COLO668 (cell line): ENCODE data around the gene GRAMD1B.
"Not testable (repeated sequence)": the region's sequence is repeated elsewhere in the genome, so short reads cannot be mapped to it uniquely, and the experiment has no call there.

ENCODE experiments used
- DNase-seq: peaks from one replicate; lab custom pipeline; 2025; ENCODE audit not compliant: unreplicated experiment; lab: John Stamatoyannopoulos, UW

GRAMD1B gene

DNA sequence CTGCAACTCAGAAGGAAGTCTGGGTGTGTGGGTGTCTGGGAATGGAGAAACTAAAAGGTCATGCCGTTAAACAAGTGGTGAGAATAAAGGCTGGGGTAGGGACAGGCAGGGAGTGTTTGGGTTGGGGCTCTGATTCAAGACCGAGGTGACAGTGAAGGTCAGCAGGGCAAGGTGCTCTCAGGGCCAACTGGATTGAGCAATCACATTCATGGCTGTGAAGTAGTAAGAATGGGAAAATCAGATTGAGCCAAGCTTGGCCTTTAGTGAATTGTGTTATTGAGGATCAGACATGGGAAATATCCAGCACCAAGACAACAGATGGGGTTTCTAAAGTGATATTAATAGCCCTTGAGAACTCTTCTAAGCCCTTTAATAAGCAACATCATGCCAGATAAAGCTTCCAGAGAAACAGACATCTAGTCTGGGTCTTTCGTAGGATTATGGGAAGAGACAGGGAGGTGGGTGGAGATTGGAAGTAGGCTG, 200.1 kb downstream of the GRAMD1B start:
- no peak for DNase-seq

DNA sequence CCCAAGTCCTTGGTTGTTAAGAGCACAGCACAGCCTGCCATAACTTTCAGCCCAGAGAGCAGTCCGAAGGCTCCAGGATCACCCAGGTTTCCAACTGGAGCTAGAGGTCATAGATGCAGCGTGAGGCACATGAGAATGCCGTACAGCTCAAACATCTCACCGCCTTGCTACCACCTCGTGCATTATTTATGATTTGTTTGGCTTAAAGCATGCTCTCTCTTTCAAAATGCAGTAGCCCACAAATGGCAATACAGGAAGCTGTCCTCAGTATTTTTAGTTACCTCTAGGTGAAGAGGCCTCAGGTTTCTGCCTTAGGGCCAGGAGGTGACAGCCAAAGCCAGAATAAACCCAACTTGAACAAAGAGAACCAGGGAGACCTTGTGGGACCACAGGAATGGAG, 210.0 kb downstream of the GRAMD1B start:
- DNase-seq, result peak; percentile 30

- DNase-seq, result peak; percentile 26
Observed at GRCh38 chr11:123640677-123641494, 210.8 kb downstream of the GRAMD1B start.

DNA sequence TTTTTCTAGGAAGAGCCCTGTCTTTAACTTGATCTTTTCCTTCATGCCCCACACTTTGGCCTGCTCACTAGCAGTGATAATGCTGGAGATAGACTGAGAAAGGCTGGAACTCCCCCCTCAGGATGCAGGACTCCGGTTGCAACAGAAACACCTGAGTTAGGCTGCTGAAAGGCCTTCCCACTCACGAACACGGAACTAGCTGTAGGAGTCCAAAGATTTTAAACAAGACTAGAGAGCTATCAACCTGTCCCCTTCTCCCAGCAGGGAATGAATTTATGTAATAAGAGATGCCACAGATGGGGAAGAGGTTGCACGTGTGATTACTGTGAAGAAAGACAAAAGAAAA, 211.4 kb downstream of the GRAMD1B start:
- no peak for DNase-seq

- no peak for DNase-seq
Observed at GRCh38 chr11:123642435-123642834, 212.4 kb downstream of the GRAMD1B start.

GRCh38 chr11:123645286-123645975, 215.4 kb downstream of the GRAMD1B start:
- DNase-seq, result no peak

GRCh38 chr11:123650901-123651300, 220.8 kb downstream of the GRAMD1B start:
- DNase-seq, result no peak

- no peak for DNase-seq
Observed at GRCh38 chr11:123652599-123652998, 222.5 kb downstream of the GRAMD1B start.

DNA sequence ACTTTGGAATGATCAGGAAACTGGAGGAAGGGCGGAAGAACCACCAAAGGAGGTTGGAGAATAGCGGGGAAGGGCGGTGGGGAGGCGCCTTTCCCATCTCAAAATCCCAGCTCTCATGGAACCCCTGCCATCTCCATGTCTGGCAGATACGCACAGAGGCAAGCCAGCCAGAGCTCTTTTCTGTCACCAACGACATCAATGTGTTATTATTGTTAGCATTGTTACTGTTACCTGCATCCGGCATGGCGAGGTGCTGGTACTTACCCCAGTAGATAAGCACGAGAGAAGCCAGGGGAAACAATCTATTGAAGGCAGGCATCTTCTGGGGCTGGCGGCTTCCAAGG, 223.4 kb downstream of the GRAMD1B start:
- DNase-seq, result no peak

DNA sequence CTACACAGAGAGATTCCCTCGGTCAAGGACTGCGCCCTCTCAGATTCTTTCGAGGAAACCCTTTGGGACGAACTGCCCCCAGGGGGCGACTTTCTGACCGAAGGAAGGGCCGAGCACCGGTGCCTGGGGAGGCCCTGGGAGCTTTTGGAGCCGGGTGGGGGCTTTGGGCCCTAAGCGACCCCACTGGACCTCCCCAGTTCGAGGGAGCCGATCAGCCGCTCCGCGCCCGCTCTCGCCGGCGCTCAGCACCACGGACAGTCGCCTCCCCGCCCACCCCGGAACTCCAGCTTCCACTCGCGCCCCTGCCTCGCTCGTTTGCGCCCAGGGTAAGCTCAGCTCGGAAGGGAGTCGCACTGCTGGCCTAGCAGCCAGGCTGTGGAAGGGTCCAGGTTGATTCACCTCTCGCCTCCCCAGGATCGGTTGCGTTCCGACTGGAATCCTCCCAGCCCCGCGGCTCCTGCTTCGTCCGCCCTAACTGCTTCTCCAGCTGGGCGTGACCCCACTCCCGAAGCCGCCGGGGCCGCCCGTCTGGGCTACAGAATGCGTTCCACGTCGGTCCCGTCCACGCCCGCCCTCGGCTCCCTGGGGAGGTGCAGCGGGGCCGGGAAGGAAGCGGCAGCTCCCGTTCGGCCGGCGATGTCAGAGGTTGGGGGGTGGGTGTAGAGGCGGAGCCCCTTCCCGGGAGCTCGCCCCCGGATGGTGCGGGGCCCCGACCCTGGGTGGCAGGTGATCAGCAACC, 223.9 kb downstream of the GRAMD1B start:
- DNase-seq, result peak; percentile 80

DNA sequence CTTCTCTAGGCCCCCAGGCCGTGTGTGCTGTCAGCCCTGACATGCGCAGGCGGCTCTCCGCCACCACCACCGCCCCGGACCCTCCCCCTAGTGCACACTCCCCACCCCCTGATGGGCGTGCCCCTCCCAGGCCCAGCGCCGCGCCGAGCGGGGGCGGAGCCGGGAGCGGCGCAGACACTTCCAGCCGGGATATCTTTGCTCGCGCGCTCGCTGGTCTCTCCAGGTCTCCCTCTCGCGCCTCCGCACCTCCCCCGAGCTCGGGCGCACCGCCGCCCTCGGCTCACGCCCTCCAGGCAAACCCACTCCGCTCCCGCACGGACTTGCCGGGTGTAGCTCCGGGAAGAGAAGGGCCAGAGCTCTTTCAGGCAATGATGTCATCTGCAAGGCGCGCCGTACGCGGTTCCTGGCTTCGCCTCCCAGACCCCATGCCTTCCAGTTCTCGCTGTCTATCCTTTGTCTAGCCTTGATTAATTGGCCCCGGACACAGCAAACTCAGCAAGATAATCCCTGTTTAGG, 224.6 kb downstream of the GRAMD1B start, which contains the start of gene SCN3B:
Gene SCN3B (minus strand): TSS at position 59 of the 516 bp plus-strand sequence. CDS start 823 bp downstream, outside the sequence.
- DNase-seq, result peak; percentile 91

DNA sequence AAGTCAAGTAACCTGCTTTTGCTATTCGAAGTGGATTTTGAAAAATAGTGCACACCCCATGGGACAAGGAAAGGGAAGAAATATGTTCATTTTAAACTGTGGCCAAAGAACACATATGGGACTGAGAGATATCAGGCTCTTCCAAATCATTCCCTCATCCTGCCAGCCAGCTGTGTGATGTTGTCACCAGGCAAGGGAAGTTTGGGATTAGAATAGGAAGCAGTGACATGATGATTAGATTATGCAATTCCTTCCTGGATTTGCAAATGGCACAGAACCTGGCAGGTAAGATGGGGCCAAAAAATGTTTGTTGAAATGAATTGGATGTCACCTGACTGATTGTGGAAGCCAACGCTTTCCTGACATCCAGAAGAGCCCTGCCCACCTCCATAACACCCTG, 229.2 kb downstream of the GRAMD1B start:
- DNase-seq, result no peak

DNA sequence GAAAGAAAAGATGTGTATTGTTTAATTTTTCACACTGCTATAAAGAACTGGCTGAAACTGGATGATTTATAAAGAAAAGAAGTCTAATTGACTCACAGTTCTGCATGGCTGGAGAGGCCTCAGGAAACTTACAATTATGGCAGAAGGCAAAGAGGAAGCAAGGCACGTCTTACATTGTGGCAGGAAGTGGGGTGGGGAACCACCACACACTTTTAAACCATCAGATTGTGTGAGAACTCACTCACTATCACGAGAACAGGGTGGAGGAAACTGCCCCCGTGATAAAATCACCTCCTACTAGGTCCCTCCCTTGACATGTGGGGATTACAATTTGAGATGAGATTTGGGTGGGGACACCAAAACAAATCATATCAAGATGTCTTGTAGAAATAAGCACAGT, 229.9 kb downstream of the GRAMD1B start:
- DNase-seq, result not testable (repeated sequence)

DNA sequence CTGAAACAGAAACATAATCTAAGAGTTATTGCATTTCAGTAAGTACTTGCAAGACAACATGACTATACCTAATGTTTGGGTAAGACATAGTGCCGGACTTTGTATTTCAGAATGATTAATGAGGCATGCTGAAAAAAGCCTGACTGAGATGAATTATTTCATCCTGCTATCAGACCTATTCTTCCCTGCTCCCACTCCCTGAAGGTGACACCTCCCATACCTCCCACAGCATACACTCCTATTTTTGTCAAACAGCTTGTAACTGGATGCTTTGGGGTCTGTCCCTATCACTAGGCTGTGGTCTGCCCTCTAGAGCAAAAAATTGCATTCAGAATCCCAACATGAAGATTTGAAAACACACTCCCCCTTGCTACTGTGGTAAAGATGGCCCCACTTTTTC, 235.2 kb downstream of the GRAMD1B start:
- DNase-seq, result no peak

- DNase-seq, result no peak
Observed at GRCh38 chr11:123670081-123670480, 240.0 kb downstream of the GRAMD1B start.

DNA sequence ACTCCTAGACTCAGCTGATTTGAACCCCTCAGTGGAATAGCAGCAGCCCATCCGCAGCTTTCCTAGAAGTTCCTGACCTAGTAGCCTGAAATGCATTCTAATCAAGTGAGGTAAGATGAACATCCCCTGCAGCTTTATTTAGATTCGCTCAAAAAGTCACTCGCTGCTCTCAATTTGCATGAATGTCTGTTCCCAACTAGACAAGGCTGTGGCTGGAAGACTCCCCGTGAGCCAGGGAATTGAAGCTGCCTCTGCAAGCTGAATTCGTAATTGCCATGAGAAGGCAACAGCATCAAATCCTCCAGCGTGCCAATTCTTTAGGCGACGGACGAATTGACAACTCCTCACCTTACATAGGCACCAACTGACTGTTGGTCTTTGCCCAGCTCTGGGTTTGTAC, 241.5 kb downstream of the GRAMD1B start:
- no peak for DNase-seq

GRCh38 chr11:123672568-123672967, 242.5 kb downstream of the GRAMD1B start:
- DNase-seq, result no peak

DNA sequence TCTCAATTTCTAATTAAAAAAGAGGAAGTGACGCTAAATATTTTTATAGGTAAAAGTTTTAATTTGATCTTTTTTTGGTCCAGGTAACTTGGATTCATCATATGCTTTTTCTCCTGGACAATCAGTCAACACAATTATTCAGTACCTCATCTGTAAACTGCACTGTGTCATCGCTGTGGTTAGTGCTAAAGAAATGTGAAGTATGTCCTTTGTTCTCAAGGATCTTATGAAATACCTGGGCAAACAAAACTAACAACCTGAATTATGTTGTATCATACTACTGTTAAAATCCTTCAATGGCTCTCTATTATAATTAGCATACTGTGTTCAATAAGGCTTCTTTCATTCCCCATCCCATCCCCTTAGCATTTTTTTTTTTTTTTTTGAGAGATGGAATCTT, 244.2 kb downstream of the GRAMD1B start:
- no peak for DNase-seq
